ENCODE measurements around the gene RNGTT.
"Not testable (repeated sequence)": the region's sequence is repeated elsewhere in the genome, so short reads cannot be mapped to it uniquely, and the experiment has no call there.

Gene RNGTT

GRCh38 chr6:88858455-88858854, 105.0 kb downstream of the RNGTT start:
- no peak for DNase-seq

- no peak for DNase-seq
Observed at GRCh38 chr6:88856566-88856965, 106.9 kb downstream of the RNGTT start.

GRCh38 chr6:88855541-88856147, 107.8 kb downstream of the RNGTT start:
- DNase-seq: no peak

GRCh38 chr6:88852775-88853174, 110.6 kb downstream of the RNGTT start:
- no peak for DNase-seq

DNA sequence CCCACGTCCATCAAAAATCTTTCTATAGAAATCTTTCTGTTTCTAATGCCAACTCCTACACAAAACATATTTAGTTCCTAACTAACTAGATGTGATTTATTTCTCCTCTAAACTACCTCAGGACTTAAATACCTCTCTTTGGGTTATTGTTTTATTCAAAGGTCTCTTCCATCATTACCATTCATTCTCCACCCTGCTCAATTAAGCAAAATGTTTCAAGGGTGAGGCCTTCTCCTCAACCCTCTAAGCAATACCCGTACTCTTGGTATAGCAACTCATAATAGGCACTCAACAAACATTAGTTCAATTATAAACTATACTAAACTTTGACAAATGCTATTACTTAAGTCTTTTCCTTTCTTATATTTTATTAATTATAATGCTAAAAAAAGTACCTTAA, 111.4 kb downstream of the RNGTT start:
- no peak for DNase-seq

GRCh38 chr6:88848870-88849269, 114.5 kb downstream of the RNGTT start:
- no peak for DNase-seq

DNA sequence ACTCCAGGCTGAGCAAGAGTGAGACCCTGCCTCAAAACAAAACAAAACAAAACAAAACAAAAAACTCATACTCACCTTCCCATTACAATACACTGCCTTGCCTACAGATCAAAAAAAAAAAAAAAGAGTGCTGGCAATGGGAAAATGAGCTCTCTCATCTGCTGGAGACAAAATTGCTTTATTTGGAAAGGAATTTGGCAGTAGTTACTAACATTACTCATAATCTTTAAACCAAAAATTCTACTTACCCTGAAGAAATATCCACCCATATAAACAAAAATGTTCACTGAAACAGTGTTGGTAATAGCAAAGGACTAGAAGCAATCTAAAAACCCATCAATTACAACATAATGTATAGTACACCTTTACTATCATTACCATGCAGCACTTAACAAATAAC, 120.4 kb downstream of the RNGTT start:
- DNase-seq: peak; percentile 80

DNA sequence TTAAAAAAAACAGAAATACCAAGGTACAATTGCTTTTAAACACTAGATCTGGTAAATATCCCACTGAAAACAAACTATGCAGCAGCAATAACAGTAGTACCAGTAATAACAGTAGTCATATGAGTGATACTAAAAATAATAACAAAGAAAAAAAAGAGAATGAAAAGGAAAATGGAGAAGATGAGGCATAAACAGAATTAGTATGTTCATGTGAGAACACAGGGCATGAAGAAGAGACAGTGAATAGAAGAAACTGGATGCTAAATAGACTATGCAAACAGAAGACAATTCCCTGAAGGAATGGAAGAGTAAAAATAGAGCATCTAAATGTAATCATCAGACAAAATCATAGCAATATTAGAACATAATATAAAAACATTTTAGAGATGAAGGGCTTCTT, 121.1 kb downstream of the RNGTT start:
- no peak for DNase-seq

DNA sequence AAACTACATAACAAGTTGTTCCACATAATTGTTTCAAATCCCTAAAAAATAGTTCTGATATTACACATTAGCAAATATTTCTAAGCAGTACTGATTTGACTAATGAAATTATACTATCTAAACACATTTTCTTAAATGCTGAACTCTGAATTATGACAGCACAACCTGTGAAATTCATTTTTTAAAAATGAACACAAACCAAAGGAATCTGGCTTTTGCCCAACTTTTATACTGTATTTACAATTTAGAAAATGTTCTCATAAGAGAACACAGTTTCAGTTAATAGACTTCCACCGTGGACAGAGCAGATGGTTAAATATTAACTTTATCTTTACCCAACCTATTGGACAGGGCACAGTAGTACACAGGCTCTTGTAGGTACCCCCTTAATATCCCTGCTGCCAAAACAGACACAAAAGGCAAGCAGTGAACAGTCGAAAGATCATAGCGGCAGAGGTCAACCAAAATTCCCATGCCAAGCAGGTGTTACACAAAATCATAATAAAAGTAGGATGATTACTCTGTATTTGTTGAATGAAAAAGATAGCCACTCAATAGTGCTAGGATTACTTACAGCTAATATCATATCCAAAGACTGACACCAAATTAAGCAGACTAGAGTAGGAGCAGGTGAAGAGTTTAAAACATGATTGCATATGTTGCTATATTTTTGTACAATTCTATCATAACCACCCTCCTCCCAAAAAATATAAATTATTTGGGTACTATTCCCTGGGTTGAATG, 122.5 kb downstream of the RNGTT start:
- peak; percentile 34 for DNase-seq

DNA sequence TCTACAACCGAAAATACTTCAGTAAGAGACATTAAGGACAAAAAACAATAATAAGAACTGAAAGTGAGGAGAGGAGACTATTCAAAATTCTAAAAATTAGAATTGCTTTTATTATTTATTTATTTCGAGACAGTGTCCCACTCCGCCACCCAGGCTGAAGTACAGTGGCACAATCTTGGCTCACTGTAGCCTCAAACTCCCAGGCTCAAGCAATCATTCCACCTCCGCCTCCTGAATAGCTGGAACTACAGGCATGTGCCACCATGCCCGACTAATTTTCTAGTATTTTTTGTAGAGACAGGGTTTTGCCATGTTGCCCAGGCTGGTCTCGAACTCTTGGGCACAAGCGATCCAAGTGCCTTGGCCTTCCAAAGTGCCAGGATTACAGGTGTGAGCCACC, 123.1 kb downstream of the RNGTT start:
- DNase-seq: no peak

DNA sequence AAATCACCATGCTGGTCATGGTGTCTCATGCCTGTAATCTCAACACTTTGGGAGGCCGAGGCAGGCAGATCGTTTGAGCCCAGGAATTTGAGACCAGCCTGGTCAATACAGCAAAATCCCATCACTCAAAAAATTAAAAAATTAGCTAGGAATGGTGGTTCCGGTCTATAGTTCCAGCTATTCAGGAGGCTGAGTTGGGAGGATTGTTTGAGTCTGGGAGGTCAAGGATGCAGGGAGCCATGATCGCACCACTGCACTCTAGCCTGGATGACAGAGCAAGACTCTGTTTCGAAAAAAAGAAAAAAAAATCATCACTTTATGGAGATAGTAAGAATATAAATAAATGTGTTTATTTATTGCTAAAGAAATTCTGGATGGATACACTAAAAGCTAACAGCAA, 124.1 kb downstream of the RNGTT start:
- DNase-seq: no peak

- no peak for DNase-seq
Observed at GRCh38 chr6:88835210-88835609, 128.2 kb downstream of the RNGTT start.

GRCh38 chr6:88833071-88833470, 130.3 kb downstream of the RNGTT start:
- not testable (repeated sequence) for DNase-seq

- not testable (repeated sequence) for DNase-seq
Observed at GRCh38 chr6:88827599-88827998, 135.8 kb downstream of the RNGTT start.

GRCh38 chr6:88825856-88826255, 137.6 kb downstream of the RNGTT start:
- no peak for DNase-seq

- DNase-seq: peak; percentile 67
Observed at GRCh38 chr6:88823998-88824397, 139.4 kb downstream of the RNGTT start.

DNA sequence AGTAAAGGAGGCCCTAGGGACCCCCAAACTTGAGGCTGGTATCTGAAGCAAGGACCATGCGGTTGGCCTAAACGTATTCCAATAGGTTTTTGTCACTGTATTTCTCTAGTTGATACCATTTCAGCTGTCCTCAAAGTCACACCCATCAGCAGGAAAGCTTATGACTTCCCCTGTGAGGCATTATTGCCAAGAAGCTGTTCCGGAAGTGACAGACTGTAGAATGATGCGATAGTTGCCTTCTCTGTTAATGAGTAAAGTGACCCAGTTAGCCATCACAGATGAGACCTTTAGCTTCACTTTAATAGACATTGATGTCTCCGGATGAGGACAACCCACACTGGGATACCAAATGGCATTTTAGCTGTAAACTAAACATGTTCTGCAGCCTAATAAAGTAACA, 147.9 kb downstream of the RNGTT start:
- DNase-seq: no peak

GRCh38 chr6:88814909-88815308, 148.5 kb downstream of the RNGTT start:
- no peak for DNase-seq

GRCh38 chr6:88813045-88813444, 150.4 kb downstream of the RNGTT start:
- DNase-seq: no peak

DNA sequence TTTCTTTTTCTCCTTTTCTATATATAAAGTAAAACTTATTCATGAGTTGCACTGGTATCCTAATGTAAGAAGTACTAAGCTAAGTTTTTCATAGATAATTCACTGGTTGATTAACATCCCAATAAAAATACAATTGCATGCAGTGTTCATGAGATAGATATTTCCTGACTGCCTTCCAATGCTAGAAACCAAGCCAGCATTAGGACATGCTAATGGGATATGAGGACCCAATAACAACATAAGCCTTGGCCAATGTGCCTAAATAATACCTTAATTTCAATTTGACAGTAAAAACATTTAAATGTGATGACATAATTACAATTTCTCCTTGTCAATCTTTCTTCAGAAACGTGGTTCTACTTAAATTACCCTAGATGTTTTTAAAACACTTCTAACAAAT, 152.7 kb downstream of the RNGTT start:
- DNase-seq: no peak

DNA sequence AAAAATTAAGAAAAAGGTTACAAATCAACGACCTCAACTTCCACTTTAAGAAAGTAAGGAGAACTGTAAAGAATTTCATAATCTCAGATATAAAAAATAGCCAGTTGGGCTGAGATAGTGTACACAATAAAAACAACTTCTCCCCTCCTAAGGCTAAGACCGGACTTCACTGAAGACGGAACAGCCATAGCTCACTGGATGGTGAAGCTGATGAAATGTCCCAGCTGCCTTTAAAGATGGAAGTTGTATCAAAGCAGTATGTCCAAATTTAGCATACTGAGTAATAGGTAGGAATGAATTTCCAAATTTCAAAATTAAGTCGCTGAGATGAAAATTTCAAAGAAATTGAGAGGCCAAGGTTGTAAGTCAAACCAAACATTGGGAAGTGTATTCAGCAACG, 153.3 kb downstream of the RNGTT start:
- no peak for DNase-seq

DNA sequence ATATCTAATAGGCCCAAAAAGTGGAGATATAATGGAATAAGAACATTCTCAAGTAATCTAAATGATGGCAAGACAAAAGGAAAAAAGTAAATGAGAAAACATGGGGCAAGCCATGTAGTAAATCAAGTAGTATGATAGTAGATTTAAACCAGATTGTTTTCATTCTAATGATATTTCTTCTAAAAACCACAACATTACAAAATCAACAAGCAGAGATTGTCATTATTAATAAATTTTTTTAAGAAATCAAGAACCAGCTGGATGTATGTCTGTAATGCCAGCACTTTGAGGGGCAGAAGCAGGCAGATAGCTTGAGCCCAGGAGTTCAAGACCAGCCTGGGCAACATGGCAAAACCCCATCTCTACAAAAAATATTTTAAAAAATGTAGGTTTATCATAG, 155.0 kb downstream of the RNGTT start:
- DNase-seq: no peak

- DNase-seq: no peak
Observed at GRCh38 chr6:88807622-88808021, 155.8 kb downstream of the RNGTT start.

DNA sequence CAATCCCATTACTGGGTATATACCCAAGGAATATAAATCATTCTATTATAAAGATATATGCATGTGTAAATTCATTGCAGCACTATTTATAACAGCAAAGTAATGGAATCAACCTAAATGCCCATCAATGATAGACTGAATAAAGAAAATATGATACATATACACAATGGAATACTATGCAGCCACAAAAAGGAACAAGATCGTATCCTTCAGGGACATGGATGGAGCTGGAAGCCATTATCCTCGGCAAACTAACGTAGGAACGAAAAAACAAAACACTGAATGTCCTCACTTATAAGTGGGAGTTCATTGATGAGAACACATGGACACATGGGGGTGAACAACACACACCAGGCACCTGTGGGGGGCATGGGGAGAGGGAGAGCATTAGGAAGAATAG, 156.7 kb downstream of the RNGTT start:
- no peak for DNase-seq

GRCh38 chr6:88804701-88805100, 158.7 kb downstream of the RNGTT start:
- DNase-seq: peak; percentile 51
